Islet precursor cell (in vitro differentiated cells): ENCODE data around the gene ZRANB1.
A peak's percentile ranks its signal among the peaks of the same experiment; 100 is the strongest.
"Not testable (repeated sequence)": the region's sequence is repeated elsewhere in the genome, so short reads cannot be mapped to it uniquely, and the experiment has no call there.

Source experiments
- DNase-seq: peaks from one replicate; pipeline ENCODE4 v3.0.0-alpha.2; 2018

Gene ZRANB1

GRCh38 chr10:124941823-124942222, at the start of gene ZRANB1:
TSS of gene ZRANB1 (plus strand) at chr10:124942123. CDS start at chr10:124942494, 371 bp downstream.
- no peak for DNase-seq

DNA sequence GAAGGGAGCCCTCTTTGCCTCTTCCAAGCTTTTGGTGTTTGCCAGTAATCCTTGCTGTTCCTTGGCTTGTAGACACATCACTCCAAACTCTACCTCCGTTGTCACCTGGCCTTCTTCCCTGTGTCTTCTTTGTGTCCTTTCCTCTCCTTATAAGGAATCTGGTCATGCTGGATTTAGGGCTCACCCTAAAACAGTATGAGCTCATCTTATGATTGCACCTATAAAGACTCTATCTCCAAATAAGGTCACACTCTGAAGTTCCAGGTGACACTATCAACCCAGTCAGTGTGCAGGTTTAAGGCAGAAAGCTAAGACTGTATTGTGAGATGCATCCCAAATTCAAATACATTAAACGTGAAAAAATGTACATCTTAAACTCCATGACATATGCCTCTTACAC, 49.0 kb upstream of the ZRANB1 start:
- no peak for DNase-seq

DNA sequence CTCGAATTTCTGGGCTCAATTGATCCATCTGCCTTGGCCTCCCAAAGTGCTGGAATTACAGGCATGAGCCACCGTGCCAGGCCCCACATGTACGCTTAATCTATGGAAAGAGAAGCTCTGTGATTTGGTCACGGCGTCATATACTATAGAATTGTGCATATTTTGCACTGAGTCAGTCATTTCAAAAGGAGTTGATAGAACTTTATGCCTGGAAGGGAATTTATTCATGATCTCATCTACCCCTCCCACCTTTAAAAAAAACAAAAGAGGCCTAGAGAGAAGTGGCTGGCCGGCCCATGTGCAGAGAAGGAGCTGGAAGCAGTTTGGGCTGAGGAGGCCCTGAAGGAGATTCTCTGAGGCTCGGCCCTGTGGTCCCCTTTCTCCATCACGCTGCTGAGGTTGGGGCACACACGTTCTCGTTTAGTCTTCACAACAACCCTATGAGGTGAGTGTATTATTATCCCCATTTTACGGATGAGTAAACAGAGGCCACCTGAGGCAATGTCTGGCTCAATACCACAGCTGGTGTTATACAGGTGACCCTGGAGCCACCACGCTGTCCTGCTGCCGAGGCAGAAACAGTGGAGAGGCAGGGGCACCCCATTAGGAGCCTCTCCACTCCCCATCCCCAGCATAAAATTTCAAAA, 47.2 kb upstream of the ZRANB1 start:
- DNase-seq, result no peak

- DNase-seq, result no peak
Observed at GRCh38 chr10:124896751-124897150, 45.2 kb upstream of the ZRANB1 start.

DNA sequence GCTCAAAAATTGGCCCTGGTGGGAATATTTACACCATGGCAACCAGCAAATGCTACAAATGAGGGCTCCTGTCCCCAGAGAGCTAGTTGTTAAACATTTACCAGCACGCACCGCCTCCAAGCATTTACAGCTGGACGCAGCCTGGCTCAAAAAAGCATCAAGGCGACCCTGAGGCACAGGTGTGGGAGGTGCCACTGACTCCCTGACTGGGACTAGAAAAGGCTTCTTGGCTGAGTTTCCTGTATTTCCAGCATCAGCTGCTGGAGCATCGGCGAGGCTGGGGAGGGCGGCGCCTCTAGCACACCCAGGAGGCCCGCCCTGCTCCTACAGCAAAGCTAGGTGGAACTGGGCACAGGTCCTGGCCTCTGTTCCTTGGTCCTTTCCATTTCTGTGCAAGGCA, 43.5 kb upstream of the ZRANB1 start:
- DNase-seq, result peak; percentile 65

DNA sequence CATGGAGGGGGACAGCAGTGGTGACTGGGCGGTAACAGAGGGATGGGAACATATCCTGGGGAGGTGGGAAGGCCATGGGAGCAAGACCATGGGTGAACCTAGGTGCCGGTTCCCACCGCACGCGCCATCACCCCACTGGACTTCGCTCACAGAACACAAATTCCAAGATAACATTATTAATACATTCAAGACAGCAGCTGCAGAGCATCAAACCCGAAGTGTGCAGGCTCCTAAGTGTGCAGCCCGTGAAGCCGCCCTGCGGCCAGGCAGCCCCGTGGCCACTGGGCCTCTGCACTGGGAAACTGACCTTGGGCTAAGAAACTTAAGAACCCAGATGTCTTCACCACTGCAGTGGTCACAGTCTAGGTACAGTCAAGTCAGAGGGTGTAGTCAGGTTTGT, 42.8 kb upstream of the ZRANB1 start:
- DNase-seq, result no peak

- DNase-seq, result no peak
Observed at GRCh38 chr10:124902462-124902861, 39.5 kb upstream of the ZRANB1 start.

DNA sequence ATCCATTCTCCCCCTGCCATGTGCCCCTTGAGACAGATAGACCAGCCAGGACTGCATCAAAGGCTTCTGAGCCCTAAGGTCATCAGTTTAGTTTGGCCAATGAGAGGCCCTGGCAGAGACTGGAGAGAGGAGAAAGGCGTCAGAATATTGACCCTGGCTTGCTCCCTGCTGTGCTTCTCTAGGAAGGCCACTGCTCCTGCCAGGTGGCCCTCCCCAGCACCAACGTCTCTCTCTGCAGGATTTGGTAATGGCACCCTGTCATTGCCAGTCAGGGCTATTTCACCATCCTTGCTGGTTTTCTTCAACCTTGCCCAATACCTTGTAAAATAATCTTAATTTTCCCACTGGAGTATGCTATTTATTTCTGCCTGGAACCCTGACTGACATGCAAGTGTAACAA, 38.8 kb upstream of the ZRANB1 start:
- DNase-seq, result peak; percentile 46

DNA sequence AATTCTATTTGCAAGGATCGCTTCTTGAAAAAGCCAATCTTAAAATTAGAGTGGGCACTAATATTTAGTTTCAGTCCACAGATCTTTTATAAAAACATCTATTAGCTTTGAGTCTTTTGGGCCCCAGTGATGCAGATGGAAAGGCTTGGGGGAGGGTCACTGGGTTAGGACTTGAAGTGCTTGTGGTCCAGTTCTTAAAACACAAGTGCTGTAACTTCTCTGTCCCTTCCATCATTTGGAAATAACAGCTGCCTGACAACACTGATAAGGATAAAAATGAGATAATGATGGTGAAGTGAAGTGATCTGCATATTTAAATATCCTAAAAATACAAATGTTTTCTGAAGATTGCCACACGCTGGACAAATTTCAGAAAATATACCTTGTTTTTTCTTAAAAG, 37.1 kb upstream of the ZRANB1 start:
- DNase-seq, result no peak

GRCh38 chr10:124906551-124907001, 35.3 kb upstream of the ZRANB1 start:
- DNase-seq, result peak; percentile 17

- DNase-seq, result no peak
Observed at GRCh38 chr10:124909563-124909962, 32.4 kb upstream of the ZRANB1 start.

- no peak for DNase-seq
Observed at GRCh38 chr10:124911124-124912067, 30.5 kb upstream of the ZRANB1 start.

DNA sequence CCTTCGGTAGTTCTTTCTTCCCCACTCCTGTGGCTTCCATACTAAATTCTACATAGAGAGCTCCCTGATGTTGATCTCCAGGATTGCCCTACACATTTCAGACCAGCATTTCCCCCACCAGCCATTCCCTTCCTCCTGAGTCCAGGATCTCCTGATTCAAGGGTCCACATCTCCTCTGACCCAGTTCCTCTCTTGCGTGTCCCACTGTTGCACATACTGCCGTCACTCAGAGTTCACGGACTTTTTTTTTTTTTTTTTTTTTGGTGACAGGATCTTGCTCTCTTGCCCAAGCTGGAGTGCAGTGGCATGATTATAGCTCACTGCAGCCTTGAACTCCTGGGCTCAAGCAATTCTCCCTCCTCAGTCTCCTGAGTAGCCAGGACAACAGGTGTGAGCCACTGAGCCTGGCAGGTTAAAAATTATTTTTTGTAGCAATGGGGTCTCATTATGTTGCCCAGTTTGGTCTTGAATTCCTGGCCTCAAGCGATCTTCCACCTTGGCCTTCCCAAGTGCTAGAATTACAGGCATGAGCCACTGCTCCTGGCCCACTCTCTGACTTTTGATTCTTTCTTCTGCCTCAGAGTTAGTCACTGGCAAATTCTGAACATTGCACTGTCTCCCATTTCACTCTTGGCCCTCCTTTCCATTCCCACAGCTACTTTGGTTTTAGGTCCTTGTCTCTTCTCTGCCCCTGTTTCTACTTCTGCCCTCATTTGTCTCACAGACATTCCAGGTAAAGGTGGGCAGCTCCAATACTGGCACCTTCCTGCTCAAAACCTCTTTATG, 29.6 kb upstream of the ZRANB1 start:
- no peak for DNase-seq

- no peak for DNase-seq
Observed at GRCh38 chr10:124913167-124913566, 28.8 kb upstream of the ZRANB1 start.

GRCh38 chr10:124914398-124914797, 27.5 kb upstream of the ZRANB1 start:
- not testable (repeated sequence) for DNase-seq

DNA sequence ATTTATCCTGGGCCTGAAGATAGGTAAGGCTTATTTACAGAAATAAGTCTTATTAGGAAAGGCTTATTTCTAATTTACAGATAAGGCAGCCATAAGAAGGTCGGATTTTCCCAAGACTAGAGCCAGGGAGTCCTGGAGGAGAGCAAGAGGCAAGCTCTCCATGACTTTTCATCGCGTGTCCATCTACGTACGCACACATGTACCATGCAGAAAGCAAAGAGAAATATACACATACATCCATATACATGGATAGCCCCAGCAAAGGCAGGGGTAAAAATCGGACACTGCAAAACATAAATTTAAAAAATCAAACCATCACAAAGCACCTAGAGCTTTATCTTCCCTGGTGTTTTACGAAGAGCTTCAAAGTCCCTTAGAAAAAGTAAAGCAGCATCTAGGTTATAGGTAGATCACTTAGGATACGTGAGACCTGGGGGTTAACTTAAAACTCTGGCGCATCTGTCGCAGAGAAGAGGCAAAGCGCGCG, 25.8 kb upstream of the ZRANB1 start:
- no peak for DNase-seq

DNA sequence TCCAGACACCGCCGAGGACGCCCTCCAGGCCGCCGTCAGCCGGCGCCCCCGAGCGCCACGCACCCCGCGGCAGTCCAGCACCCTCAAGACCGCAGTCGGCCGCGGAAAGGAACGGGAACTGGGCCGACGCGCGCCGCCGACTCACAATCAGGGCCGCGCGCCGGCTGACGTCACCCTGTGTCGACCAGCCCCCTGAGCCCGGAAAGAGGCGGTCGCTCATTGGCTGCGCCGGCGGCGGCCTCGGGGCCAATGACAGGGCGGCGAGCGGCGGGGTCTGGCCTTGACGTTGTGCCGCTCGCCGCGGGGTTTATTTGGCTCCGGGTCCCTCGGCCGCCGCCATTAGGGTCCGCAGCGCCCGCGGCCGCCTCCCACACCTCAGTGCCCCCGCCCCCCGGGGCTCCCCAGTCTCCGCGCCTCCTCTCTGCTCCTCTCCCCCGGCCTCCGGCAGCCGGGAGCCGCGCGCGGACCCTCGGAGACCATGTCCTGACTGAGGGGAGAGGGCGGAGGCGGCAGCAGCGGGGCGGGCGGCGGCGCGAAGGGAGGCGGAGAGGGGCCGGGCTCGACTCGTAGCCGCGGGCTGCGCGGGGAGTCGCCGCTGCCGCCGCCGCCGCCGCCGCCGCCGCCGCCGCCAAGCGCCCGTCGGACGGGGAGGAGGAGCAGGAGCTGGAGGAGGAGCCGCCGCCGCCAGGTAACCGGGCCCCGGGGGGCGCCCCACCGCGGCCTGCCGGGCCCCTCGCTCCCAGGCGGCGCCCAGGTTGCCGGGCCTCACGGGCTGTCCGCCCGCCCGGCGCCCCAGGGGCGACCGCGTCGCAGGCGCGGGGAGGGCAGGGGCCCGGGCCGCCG, 25.1 kb upstream of the ZRANB1 start:
- DNase-seq, result peak; percentile 98

- peak; percentile 77 for DNase-seq
Observed at GRCh38 chr10:124917428-124918190, 24.3 kb upstream of the ZRANB1 start.

DNA sequence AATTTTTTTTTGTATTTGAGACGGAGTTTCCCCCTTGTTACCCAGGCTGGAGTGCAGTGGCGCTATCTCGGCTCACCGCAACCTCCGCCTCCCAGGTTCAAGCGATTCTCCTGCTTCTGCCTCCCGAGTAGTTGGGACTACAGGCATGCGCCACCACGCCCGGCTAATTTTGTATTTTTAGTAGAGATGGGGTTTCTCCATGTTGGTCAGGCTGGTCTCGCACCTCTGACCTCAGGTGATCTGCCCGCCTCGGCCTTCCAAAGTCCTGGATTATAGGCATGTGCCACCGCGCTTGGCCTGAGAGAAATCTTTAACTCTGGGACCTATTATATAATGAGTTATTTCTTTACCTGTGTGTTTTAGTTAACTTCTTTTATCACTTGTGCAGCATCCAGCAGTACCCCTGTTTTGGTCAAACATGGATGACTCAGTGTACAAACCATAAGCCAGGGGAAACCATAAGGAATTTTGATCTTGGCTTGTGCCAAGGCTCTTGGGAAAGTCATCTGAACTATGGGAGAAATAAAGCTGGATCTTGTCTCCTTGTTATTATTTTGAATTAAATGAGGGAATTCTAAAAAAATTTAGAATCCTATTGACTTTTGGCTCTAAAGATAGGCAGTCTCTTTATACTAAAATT, 23.6 kb upstream of the ZRANB1 start:
- no peak for DNase-seq

DNA sequence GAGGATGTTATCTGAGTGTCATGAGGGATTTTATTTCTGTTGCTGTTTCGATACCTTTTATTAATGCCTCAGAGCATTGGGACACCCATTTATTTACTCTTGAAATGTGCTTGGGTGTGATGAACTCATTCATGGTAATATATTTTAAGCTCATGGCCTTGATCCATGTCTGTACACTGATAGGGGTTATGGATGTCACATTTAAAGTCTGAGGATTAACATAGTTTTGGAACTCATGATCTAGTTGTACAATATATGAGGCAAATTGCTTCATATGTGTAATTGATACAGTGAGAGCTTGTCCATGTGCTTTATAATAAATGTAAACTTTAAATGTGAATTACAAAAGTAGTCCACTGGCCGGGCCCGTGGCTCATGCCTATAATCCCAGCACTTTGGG, 23.0 kb upstream of the ZRANB1 start:
- no peak for DNase-seq

DNA sequence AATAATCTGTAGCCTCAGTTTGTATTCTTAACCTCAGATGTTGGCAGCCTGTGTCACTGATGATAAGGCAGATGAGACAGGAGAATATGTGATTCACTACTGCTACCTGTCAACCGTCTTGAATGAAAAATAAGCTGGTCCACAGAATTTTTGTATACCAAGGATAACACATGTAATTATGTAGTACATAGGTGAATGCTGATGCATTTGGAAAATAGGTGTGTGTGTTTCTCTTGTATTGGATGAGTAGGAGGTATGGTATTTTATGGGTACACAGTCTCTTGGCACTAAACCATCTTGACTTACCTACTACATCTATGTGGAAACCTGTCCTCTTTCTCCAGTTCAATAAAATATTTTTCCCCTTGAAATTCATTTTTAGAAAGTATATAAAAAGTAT, 20.7 kb upstream of the ZRANB1 start:
- DNase-seq, result no peak
